Liver (tissue), 3 donors: Measurements from ENCODE around the gene GBGT1.
A peak's percentile ranks its signal among the peaks of the same experiment; 100 is the strongest.

Experiments used
- FOXA1 ChIP-seq: IDR thresholded peaks from 2 replicates; pipeline ENCODE4 v1.6.1; 2016; ENCODE audit warnings: antibody characterized with exemption
- JUND ChIP-seq, 2 donors: IDR thresholded peaks; 2 replicates each; pipeline ENCODE4 v1.6.1; 2016; ENCODE audit warnings: antibody characterized with exemption in 2 of 2
- RAD21 ChIP-seq, 2 donors: IDR thresholded peaks; 2 replicates each; pipeline ENCODE4 v1.6.1; 2016; ENCODE audit warnings: antibody characterized with exemption in 2 of 2, mild to moderate bottlenecking in 2 of 2
- RXRA ChIP-seq, 2 donors: IDR thresholded peaks; 2 replicates each; pipeline ENCODE4 v1.6.1; 2017 to 2018; ENCODE audit warnings: antibody characterized with exemption in 2 of 2, mild to moderate bottlenecking in 1 of 2
- TAF1 ChIP-seq: conservative IDR thresholded peaks from 2 replicates; pipeline ENCODE4 v1.6.1; 2016; ENCODE audit warnings: antibody characterized with exemption, mild to moderate bottlenecking
- YY1 ChIP-seq: IDR thresholded peaks from 2 replicates; pipeline ENCODE4 v1.6.1; 2016; ENCODE audit warnings: antibody characterized with exemption, mild to moderate bottlenecking
- TF ChIP-seq, protein P1 (sequence below): fragments of 150-350 bp; IDR thresholded peaks from 2 replicates; pipeline ENCODE4 v1.5.1; 2017; ENCODE audit warnings: improper control_type of control experiment, low read depth, low read length; ENCODE audit not compliant: missing input control
- TF ChIP-seq, protein P2 (sequence below): IDR thresholded peaks from 2 replicates; pipeline ENCODE4 v1.6.1; 2016; ENCODE audit warnings: antibody characterized with exemption
- TF ChIP-seq, protein P3 (sequence below): IDR thresholded peaks from 2 replicates; pipeline ENCODE4 v1.6.1; 2016; ENCODE audit warnings: antibody characterized with exemption
- TF ChIP-seq, protein P4 (sequence below): IDR thresholded peaks from 2 replicates; pipeline ENCODE4 v1.6.1; 2016; ENCODE audit warnings: antibody characterized with exemption
- TF ChIP-seq, protein P5 (sequence below): IDR thresholded peaks from 2 replicates; pipeline ENCODE4 v1.6.1; 2016; ENCODE audit warnings: antibody characterized with exemption, mild to moderate bottlenecking
- donor health status: healthy.
- donor health status: healthy.

DNA sequence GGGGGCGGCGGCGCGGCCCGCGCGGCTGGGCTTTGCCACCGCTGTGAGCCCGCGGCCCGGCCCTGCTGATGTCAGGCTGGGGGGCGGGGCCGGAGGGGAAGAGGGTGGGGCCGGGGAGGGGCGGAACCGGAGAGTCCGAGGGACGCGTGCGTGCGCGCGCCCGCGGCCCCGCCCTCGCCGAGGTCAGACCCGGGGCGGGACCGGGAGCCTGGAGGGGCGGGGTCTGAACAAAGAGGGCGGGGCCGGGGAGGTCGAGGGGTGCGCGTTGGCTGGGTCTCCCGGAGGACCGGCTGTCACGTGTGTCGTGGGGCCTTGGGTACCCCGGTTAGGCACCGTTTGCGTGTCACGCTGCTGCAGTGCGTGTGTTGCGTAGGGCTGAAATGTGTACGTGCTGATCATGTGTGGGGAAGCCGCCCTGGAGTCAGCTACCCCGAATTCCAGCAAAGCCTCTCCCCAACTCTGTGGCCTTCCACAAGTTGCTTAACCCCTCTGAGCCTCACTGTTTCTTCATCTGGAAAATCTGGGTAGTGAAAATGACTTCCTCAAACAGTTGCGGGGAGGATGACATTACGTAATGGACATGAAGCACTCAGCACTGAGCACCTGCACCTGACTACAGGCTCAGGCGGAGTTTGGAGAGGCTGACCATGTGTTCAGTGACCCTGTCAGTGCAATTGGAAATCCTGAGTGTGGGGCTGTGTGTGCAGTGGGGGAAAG lies 42.4 kb downstream of the GBGT1 start, which contains the start of gene RALGDS:
- TF ChIP-seq TAF1 (no peak), RAD21 (IDR thresholded peaks at IDR 0.05) (no peak), RXRA (IDR thresholded peaks at IDR 0.05) (peak in 1 of 2 donors; percentile 46), JUND (IDR thresholded peaks at IDR 0.05) (no peak), YY1 (no peak), FOXA1 (no peak)
- TF ChIP-seq, protein P1, sequence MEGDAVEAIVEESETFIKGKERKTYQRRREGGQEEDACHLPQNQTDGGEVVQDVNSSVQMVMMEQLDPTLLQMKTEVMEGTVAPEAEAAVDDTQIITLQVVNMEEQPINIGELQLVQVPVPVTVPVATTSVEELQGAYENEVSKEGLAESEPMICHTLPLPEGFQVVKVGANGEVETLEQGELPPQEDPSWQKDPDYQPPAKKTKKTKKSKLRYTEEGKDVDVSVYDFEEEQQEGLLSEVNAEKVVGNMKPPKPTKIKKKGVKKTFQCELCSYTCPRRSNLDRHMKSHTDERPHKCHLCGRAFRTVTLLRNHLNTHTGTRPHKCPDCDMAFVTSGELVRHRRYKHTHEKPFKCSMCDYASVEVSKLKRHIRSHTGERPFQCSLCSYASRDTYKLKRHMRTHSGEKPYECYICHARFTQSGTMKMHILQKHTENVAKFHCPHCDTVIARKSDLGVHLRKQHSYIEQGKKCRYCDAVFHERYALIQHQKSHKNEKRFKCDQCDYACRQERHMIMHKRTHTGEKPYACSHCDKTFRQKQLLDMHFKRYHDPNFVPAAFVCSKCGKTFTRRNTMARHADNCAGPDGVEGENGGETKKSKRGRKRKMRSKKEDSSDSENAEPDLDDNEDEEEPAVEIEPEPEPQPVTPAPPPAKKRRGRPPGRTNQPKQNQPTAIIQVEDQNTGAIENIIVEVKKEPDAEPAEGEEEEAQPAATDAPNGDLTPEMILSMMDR: no peak
- TF ChIP-seq, protein P2, sequence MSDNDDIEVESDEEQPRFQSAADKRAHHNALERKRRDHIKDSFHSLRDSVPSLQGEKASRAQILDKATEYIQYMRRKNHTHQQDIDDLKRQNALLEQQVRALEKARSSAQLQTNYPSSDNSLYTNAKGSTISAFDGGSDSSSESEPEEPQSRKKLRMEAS: no peak
- TF ChIP-seq, protein P3, sequence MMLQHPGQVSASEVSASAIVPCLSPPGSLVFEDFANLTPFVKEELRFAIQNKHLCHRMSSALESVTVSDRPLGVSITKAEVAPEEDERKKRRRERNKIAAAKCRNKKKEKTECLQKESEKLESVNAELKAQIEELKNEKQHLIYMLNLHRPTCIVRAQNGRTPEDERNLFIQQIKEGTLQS: no peak
- TF ChIP-seq, protein P4, sequence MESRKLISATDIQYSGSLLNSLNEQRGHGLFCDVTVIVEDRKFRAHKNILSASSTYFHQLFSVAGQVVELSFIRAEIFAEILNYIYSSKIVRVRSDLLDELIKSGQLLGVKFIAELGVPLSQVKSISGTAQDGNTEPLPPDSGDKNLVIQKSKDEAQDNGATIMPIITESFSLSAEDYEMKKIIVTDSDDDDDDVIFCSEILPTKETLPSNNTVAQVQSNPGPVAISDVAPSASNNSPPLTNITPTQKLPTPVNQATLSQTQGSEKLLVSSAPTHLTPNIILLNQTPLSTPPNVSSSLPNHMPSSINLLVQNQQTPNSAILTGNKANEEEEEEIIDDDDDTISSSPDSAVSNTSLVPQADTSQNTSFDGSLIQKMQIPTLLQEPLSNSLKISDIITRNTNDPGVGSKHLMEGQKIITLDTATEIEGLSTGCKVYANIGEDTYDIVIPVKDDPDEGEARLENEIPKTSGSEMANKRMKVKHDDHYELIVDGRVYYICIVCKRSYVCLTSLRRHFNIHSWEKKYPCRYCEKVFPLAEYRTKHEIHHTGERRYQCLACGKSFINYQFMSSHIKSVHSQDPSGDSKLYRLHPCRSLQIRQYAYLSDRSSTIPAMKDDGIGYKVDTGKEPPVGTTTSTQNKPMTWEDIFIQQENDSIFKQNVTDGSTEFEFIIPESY: no peak
- TF ChIP-seq, protein P5, sequence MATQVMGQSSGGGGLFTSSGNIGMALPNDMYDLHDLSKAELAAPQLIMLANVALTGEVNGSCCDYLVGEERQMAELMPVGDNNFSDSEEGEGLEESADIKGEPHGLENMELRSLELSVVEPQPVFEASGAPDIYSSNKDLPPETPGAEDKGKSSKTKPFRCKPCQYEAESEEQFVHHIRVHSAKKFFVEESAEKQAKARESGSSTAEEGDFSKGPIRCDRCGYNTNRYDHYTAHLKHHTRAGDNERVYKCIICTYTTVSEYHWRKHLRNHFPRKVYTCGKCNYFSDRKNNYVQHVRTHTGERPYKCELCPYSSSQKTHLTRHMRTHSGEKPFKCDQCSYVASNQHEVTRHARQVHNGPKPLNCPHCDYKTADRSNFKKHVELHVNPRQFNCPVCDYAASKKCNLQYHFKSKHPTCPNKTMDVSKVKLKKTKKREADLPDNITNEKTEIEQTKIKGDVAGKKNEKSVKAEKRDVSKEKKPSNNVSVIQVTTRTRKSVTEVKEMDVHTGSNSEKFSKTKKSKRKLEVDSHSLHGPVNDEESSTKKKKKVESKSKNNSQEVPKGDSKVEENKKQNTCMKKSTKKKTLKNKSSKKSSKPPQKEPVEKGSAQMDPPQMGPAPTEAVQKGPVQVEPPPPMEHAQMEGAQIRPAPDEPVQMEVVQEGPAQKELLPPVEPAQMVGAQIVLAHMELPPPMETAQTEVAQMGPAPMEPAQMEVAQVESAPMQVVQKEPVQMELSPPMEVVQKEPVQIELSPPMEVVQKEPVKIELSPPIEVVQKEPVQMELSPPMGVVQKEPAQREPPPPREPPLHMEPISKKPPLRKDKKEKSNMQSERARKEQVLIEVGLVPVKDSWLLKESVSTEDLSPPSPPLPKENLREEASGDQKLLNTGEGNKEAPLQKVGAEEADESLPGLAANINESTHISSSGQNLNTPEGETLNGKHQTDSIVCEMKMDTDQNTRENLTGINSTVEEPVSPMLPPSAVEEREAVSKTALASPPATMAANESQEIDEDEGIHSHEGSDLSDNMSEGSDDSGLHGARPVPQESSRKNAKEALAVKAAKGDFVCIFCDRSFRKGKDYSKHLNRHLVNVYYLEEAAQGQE: no peak
